GM12864 (cell line): ENCODE data around the gene RBM23.
A peak's percentile ranks its signal among the peaks of the same experiment; 100 is the strongest.
"Not testable (repeated sequence)": the region's sequence is repeated elsewhere in the genome, so short reads cannot be mapped to it uniquely, and the experiment has no call there.

Source experiments
- DNase-seq: peaks from one replicate; pipeline ENCODE4 v3.0.0-alpha.2; 2011; ENCODE audit warnings: low read depth
- H3K4me3 ChIP-seq: 2 replicates; pipeline ENCODE4 v1.5.1; 2011; ENCODE audit warnings: mild to moderate bottlenecking, low read depth, low read length, control low read depth
- CTCF ChIP-seq: IDR thresholded peaks from 2 replicates; pipeline ENCODE4 v1.5.1; 2011; ENCODE audit warnings: low read depth, mild to moderate bottlenecking, moderate library complexity, low read length, control low read depth, inconsistent platforms; ENCODE audit errors: missing control alignments

Gene RBM23

GRCh38 chr14:22864979-22865378 lies 54.0 kb downstream of the RBM23 start:
- no peak for DNase-seq
- no peak for TF ChIP-seq CTCF
- H3K4me3 ChIP-seq: no peak overlapping the region

- H3K4me3 ChIP-seq: no peak overlapping the region
- no peak for DNase-seq
- no peak for TF ChIP-seq CTCF
These were observed 57.3 kb downstream of the RBM23 start for GRCh38 chr14:22861651-22862050.

- H3K4me3 ChIP-seq, DNase-seq: not testable (repeated sequence)
These were observed 58.6 kb downstream of the RBM23 start for GRCh38 chr14:22860377-22860776.

- TF ChIP-seq CTCF: no peak
- no peak for DNase-seq
- H3K4me3 ChIP-seq: no peak overlapping the region
These were observed 62.5 kb downstream of the RBM23 start for GRCh38 chr14:22856428-22856827.

GRCh38 chr14:22854963-22855724 lies 63.8 kb downstream of the RBM23 start:
- DNase-seq: no peak
- H3K4me3 ChIP-seq: no peak overlapping the region
- TF ChIP-seq CTCF: no peak

- H3K4me3 ChIP-seq, DNase-seq: not testable (repeated sequence)
These were observed 64.7 kb downstream of the RBM23 start for GRCh38 chr14:22854296-22854695.

GRCh38 chr14:22852940-22853767 lies 65.8 kb downstream of the RBM23 start:
- H3K4me3 ChIP-seq: peak overlapping the region; percentile 58
- peak; percentile 90 for TF ChIP-seq CTCF
- DNase-seq: peak; percentile 59

GRCh38 chr14:22852599-22852939 lies 66.4 kb downstream of the RBM23 start:
- no peak overlapping the region for H3K4me3 ChIP-seq
- TF ChIP-seq CTCF: no peak
- no peak for DNase-seq

- not testable (repeated sequence) for DNase-seq, H3K4me3 ChIP-seq
These were observed 66.8 kb downstream of the RBM23 start for GRCh38 chr14:22852178-22852577.
